Ectodermal cell (in vitro differentiated cells): Measurements from ENCODE around the gene ADTRP.

Source experiments
- H3K27ac ChIP-seq: 2 replicates; pipeline ENCODE4 v1.7.0; 2013; ENCODE audit warnings: mild to moderate bottlenecking, low read depth, low read length; ENCODE audit not compliant: insufficient read depth, poor library complexity, severe bottlenecking
- H3K27me3 ChIP-seq: 2 replicates; pipeline ENCODE4 v1.7.0; 2013; ENCODE audit warnings: mild to moderate bottlenecking, low read length; ENCODE audit not compliant: insufficient read depth, control insufficient read depth, poor library complexity, severe bottlenecking
- H3K36me3 ChIP-seq: one replicate; pipeline ENCODE4 v1.7.0; 2013; ENCODE audit warnings: low read length; ENCODE audit not compliant: control insufficient read depth, insufficient read depth
- H3K4me1 ChIP-seq: one replicate; pipeline ENCODE4 v1.7.0; 2013; ENCODE audit warnings: low read length; ENCODE audit not compliant: control insufficient read depth, insufficient read depth
- H3K4me3 ChIP-seq: 2 replicates; pipeline ENCODE4 v1.7.0; 2013; ENCODE audit warnings: low read depth, low read length, control low read depth; ENCODE audit not compliant: insufficient read depth
- H3K9me3 ChIP-seq: 2 replicates; pipeline ENCODE4 v1.7.0; 2013; ENCODE audit warnings: mild to moderate bottlenecking, low read length, moderate library complexity; ENCODE audit not compliant: control insufficient read depth
- WGBS, 2 experiments: methylation state at CpG; one replicate each; pipeline ENCODE4 v1.1.7; 2013; ENCODE audit warnings: missing lambda C conversion rate in 2 of 2; 5-methylcytosine and 5-hydroxymethylcytosine counted together

The ADTRP gene

DNA sequence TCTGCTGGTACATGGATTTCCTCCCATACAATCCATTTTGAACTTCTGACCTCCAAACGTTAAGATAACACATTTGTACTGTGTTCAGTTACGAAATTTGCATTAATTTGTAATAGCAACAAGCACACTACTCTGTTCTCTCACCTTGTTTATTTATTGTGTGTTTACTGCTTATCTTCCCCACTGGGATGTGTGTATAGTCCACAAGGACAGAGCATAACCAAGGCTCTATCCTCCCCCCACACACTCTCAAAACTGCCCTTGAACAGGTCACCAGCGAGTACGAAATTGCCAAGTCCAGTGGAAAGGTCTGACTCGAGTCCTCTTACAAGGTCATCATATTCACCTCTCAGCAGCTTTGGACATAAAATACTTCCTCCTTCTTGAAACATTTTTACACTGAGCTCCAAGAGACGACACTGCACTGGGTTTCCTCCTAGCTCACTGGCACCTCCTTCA lies 18.6 kb downstream of the ADTRP start:
- no peak overlapping the region for H3K27ac ChIP-seq
- no peaks in the 10 kb centered on the region for H3K9me3 ChIP-seq
- 91 to 92% methylated on average over 6 of the region's 6 CpGs for WGBS, 2 experiments
- no peaks in the 10 kb centered on the region for H3K27me3 ChIP-seq
- peaks cover 6% of the 10 kb centered on the region for H3K4me1 ChIP-seq
- no peak overlapping the region for H3K4me3 ChIP-seq
- no peaks in the 10 kb centered on the region for H3K36me3 ChIP-seq

DNA sequence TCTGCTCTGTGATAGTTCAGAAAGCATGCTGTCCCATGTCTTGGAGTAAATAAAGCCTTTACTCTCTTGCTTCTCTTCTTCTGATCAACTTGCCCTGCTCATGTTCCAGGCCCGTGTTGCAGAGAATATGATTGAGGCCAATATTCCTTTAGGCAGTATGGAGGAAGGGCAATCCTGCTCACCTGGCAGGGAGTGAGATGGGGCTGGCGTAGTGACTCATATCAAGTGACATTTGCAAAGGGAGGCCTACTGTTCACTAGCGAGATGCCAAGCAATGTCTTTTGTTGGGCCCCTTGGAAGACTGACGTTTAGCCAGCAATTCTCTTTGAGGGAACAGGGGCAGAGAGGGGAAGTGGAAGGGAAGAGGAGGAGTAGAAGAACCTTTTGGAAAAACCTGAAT lies 19.7 kb downstream of the ADTRP start:
- H3K4me1 ChIP-seq = peaks cover 2% of the 10 kb centered on the region
- no peak overlapping the region for H3K27ac ChIP-seq
- no peaks in the 10 kb centered on the region for H3K27me3 ChIP-seq
- 76 to 87% methylated on average over 4 of the region's 4 CpGs for WGBS, 2 experiments
- H3K36me3 ChIP-seq = no peaks in the 10 kb centered on the region
- no peaks in the 10 kb centered on the region for H3K9me3 ChIP-seq
- H3K4me3 ChIP-seq = no peak overlapping the region

DNA sequence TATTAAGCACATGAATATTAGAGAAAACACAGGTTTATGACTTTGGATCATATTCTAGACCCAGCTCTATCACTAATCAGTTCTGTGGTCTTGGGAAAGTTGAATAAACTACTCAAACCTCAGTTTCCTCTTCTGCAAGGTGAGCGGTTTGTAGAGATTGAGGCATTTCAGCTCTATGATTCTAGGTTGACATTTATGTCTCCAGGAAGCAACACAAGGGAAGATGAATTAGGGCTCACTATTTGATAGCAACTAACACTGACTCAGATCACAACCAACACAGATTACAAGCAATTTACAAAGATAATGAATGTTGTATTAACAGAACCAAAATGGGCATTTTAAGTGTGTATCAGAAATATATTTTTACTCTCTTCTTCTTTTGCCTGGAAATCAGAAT lies 21.9 kb downstream of the ADTRP start:
- Histone ChIP-seq H3K4me1 (peaks cover 6% of the 10 kb centered on the region), H3K9me3 (no peaks in the 10 kb centered on the region), H3K4me3 (no peak overlapping the region), H3K27ac (no peak overlapping the region), H3K27me3 (no peaks in the 10 kb centered on the region), H3K36me3 (no peaks in the 10 kb centered on the region)
- WGBS, 2 experiments = 57 to 83% methylated on average over 1 of the region's 1 CpG

DNA sequence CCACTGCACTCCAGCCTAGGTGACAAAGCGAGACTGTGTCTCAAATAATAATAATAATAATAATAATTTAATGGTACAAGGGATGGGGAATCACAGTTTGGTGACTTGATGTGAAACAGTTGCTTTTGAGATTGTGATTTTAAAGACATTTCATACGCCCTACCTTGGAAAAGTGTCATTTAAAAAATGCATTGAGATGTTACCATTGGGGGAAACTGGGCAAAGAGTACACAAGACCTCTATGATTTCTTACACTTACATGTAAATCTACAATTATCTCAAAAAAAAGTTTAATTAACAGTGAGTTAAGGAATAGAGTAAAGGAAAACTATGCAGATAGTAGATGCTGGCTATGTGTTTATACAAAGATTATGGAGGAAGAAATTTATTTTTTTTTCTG lies 22.3 kb downstream of the ADTRP start:
- 91 to 98% methylated on average over 1 to 2 of the region's 2 CpGs for WGBS, 2 experiments
- H3K4me1 ChIP-seq = peaks cover 6% of the 10 kb centered on the region
- H3K27me3 ChIP-seq = no peaks in the 10 kb centered on the region
- no peak overlapping the region for H3K4me3 ChIP-seq
- H3K9me3 ChIP-seq = no peaks in the 10 kb centered on the region
- no peak overlapping the region for H3K27ac ChIP-seq
- H3K36me3 ChIP-seq = no peaks in the 10 kb centered on the region

DNA sequence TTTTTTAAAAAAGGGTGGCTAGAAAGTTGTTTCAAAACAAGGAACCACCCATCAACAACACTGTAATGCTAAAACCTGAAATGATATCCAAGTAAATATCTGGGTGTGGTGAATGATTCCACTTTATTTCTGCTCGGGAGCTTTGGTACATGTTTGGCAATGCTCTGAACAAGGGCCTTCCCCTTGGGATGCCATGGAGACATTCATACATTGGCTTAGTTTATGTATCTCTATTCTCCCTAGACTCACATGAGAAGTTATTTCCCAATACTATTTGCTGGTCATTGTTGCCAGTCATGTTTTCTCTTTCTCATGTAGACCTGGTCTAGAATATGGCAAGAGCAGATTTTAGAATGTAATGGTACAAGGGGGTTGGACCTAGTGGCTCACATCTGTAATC lies 22.9 kb downstream of the ADTRP start:
- Histone ChIP-seq H3K27me3 (no peaks in the 10 kb centered on the region), H3K9me3 (no peaks in the 10 kb centered on the region), H3K36me3 (no peaks in the 10 kb centered on the region), H3K27ac (no peak overlapping the region), H3K4me3 (no peak overlapping the region), H3K4me1 (peaks cover 6% of the 10 kb centered on the region)
- WGBS, 2 experiments = 80 to 85% methylated on average over 1 of the region's 1 CpG

DNA sequence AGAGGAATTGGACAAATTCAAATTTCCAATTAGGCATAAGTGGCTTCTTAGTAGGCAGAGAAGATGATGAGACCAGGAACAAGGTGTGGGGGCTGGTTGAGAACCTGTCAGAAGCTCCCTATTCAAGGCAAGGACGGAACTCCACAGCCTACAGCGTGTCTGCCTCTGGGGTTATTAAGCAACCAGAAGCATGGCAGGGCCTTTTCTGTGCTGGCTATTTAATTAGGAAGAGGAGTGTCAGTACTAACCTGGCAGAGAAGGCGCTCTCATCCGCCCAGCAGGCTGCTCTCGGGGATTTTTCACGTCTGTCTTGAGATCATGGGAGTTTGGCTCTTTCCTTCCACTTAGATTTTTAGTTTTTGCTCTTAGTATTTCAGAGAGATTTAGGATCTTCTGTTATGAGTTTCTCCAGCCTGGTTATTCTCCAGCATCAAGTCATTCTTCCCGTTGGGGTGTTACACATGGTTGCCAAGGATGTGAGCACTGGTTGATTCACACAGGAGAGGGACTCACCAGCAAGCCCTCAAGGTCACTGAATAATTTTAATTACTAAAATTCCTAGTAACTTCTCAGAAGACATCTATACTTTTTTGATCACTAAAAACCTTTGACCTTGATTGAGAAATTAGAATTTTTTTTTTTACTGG lies 23.9 kb downstream of the ADTRP start:
- H3K27ac ChIP-seq = no peak overlapping the region
- H3K27me3 ChIP-seq = no peaks in the 10 kb centered on the region
- no peaks in the 10 kb centered on the region for H3K36me3 ChIP-seq
- H3K9me3 ChIP-seq = no peaks in the 10 kb centered on the region
- 89 to 92% methylated on average over 7 of the region's 7 CpGs for WGBS, 2 experiments
- H3K4me3 ChIP-seq = no peak overlapping the region
- H3K4me1 ChIP-seq = peaks cover 6% of the 10 kb centered on the region

DNA sequence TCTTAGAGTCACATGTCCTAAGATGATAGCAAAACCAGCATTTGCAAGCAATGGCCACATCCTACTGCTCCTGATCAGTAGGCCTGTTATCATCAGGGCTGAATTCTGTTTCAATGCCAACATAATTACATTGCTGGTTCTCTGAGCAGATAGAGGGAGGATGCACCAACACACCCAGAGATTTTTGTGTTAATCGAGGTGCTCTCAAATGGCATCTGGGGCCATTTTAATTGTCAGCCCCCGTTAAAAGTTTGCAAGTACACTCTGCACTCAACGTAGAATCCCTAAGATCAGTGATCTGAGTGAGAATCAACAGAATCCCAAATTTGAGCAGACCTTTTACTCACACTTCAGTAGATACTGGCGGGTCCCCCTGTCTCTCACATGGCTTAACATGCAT lies 24.8 kb downstream of the ADTRP start:
- Histone ChIP-seq H3K27me3 (no peaks in the 10 kb centered on the region), H3K4me3 (no peak overlapping the region), H3K9me3 (no peaks in the 10 kb centered on the region), H3K4me1 (peaks cover 6% of the 10 kb centered on the region), H3K36me3 (no peaks in the 10 kb centered on the region), H3K27ac (no peak overlapping the region)
- 94 to 95% methylated on average over 4 of the region's 4 CpGs for WGBS, 2 experiments

DNA sequence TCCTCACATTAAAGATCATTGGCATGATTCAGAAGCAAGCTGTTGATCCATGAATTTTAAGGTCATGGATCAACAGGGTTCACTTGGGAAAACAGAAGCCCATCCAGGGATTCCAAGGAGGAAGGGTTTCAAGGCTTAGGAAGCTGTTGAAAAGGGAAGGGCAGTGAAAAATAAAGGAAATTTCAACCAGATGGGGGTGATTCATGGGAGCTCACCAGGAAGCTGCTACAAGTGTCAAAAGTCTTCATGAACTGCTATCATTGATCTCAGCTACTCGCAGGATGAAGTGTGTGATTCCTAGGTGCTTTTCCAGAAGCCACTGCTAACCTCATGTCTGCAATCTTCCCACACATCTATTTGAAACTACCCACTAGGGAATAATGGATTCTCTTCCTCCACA lies 26.2 kb downstream of the ADTRP start:
- Histone ChIP-seq H3K4me3 (no peak overlapping the region), H3K27ac (no peak overlapping the region), H3K36me3 (no peaks in the 10 kb centered on the region), H3K4me1 (peaks cover 6% of the 10 kb centered on the region), H3K9me3 (no peaks in the 10 kb centered on the region), H3K27me3 (no peaks in the 10 kb centered on the region)
- 86 to 95% methylated on average over 1 of the region's 1 CpG for WGBS, 2 experiments

DNA sequence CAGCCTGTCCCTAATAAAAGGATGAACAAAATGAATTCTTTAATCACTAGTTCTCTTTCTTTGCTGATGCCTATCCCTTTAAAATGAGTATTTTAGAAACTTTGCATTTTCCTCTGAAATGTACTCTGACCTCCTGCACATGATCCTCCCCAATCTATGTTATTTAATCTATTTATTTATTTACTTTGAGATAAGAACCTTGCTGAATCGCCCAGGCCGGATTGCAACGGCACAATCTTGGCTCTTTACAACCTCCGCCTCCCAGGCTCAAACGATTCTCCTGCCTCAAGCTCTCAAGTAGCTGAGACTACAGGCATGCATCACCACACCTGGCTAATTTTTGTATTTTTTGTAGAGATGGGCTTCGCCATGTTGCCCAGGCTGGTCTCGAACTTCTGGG lies 27.9 kb downstream of the ADTRP start:
- no peak overlapping the region for H3K27ac ChIP-seq
- no peaks in the 10 kb centered on the region for H3K9me3 ChIP-seq
- H3K36me3 ChIP-seq = no peaks in the 10 kb centered on the region
- no peak overlapping the region for H3K4me3 ChIP-seq
- H3K4me1 ChIP-seq = peaks cover 6% of the 10 kb centered on the region
- no peaks in the 10 kb centered on the region for H3K27me3 ChIP-seq
- 80 to 81% methylated on average over 7 of the region's 7 CpGs for WGBS, 2 experiments

DNA sequence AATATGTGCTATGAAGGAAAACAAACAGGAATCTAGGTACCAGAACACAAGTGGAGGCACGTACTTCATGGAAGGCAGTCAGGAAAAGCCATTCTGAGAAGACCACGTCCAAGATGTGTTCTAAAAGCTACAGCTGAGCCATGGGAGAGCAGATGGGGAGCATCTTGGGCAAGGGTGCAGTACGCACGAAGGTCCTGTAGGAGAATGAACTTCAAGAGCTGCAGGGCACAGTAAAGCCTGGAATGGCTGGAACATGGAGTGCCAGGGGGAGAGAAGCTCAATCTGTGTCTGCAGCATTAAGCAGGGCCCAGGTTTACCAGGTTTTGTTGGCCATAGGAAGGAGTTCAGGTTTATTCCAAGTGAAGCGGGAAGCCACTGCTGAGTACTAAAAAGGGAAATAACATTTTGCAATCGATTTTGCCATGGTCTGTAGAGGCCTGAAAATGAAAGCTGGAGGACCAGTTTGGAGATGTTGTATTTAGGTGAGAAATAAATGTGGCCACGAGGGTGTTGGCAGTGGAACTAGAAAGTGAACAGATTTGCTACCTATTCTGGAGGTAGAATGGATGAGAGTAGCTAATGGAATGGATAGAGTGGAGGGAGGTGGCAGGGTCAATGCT lies 29.9 kb downstream of the ADTRP start:
- Histone ChIP-seq H3K9me3 (no peaks in the 10 kb centered on the region), H3K4me1 (peaks cover 6% of the 10 kb centered on the region), H3K27ac (no peak overlapping the region), H3K36me3 (no peaks in the 10 kb centered on the region), H3K27me3 (no peaks in the 10 kb centered on the region), H3K4me3 (no peak overlapping the region)
- WGBS, 2 experiments = 92 to 93% methylated on average over 7 of the region's 7 CpGs
